ENCODE results near the gene FIG4. TPM values are rescaled to one million over a fixed set of nuclear protein-coding genes. Genes with fewer than 3 reads are reported as not detected.

FIG4 gene
- total and polyA plus RNA-seq, 3 donors from 2014 or later, result 16.8 to 25.7 (median 19.7) TPM

DNA sequence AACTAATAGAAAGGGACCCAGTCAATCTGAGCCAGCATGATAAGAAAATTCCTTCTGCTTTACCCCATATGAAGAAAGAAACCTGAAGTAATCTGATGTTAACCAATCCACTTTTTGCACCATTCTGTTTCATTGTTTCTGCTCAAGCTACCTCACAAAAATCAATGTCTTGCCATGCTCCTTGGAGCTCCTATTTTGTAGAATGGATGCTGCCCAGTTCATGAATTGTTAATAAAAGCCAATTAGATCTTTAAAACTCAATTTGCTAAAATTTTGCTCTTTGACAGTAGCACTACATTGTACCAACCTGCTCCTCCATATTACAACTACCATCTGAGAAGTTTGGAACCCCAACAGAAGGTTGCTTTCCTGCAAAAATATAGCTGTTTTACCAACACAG is 170.8 kb downstream of the FIG4 start:
- Histone ChIP-seq H3K4me3 (no peak overlapping the region), H3K36me3 (ENCODE audit: low read depth, missing control alignments) (no peaks in the 10 kb centered on the region), H3K4me1 (peaks cover 4% of the 10 kb centered on the region), H3K27ac (no peak overlapping the region), H3K27me3 (no peaks in the 10 kb centered on the region), H3K9me3 (no peaks in the 10 kb centered on the region)
- no peak for DNase-seq
- TF ChIP-seq, protein P1, sequence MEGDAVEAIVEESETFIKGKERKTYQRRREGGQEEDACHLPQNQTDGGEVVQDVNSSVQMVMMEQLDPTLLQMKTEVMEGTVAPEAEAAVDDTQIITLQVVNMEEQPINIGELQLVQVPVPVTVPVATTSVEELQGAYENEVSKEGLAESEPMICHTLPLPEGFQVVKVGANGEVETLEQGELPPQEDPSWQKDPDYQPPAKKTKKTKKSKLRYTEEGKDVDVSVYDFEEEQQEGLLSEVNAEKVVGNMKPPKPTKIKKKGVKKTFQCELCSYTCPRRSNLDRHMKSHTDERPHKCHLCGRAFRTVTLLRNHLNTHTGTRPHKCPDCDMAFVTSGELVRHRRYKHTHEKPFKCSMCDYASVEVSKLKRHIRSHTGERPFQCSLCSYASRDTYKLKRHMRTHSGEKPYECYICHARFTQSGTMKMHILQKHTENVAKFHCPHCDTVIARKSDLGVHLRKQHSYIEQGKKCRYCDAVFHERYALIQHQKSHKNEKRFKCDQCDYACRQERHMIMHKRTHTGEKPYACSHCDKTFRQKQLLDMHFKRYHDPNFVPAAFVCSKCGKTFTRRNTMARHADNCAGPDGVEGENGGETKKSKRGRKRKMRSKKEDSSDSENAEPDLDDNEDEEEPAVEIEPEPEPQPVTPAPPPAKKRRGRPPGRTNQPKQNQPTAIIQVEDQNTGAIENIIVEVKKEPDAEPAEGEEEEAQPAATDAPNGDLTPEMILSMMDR (IDR thresholded peaks at IDR 0.05), result no peak
- no peak for TF ChIP-seq POLR2A (IDR thresholded peaks at IDR 0.05)
- intact Hi-C loops (cut with DNase I; ENCODE audit: low total_unique reads), result no loop called here

DNA sequence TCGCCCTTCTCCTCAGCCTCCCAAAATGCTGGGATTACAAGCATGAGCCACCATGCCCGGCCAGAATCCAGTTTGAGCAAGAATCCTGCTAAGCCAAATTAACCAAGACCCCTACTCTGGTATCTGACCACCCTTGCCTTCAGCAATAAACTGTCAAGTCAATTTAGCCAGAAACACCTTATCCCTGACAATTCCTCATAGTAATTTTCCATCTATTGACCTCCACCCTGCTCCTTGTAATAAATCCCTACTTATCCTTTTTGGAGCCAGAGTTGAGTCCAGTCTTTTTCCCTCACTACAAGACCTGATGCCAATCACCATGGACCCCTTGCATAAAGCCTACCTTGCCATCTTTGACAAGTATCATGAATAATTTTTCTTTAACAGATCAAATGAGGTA is 173.0 kb downstream of the FIG4 start:
- Histone ChIP-seq H3K27me3 (no peaks in the 10 kb centered on the region), H3K9me3 (no peaks in the 10 kb centered on the region), H3K27ac (no peak overlapping the region), H3K4me3 (no peak overlapping the region), H3K36me3 (ENCODE audit: low read depth, missing control alignments) (no peaks in the 10 kb centered on the region), H3K4me1 (peaks cover 14% of the 10 kb centered on the region)
- no peak for DNase-seq
- intact Hi-C loops (cut with DNase I; ENCODE audit: low total_unique reads), result no loop called here
- TF ChIP-seq, protein P1 (IDR thresholded peaks at IDR 0.05), result no peak
- no peak for TF ChIP-seq POLR2A (IDR thresholded peaks at IDR 0.05)
- WGBS, 2 donors, result 93 to 94% methylated on average over 2 of the region's 2 CpGs

DNA sequence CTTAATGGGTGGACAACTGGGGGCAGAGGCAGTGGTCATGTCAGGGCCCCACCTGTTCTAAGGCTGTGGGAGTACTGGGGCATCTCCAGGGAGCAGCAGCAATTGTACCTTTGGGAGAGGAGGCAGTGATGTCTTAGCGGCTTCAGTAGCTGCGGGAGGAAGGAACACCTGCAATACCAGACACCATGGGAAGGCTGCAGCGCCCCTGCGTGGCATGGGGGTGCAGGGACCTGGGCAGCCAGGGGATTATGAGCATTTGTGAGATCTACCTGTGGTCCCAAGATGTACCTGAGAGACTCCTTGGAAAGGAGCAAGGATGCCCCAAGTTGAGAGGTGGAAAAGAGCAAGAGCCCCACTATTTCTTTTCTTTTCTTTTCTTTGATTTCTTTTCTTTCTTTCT is 174.9 kb downstream of the FIG4 start:
- Histone ChIP-seq H3K4me1 (peaks cover 26% of the 10 kb centered on the region), H3K27ac (no peak overlapping the region), H3K27me3 (no peaks in the 10 kb centered on the region), H3K9me3 (no peaks in the 10 kb centered on the region), H3K36me3 (ENCODE audit: low read depth, missing control alignments) (no peaks in the 10 kb centered on the region), H3K4me3 (no peak overlapping the region)
- no peak for TF ChIP-seq POLR2A (IDR thresholded peaks at IDR 0.05)
- TF ChIP-seq, protein P1 (IDR thresholded peaks at IDR 0.05), result no peak
- no peak for DNase-seq
- intact Hi-C loops (cut with DNase I; ENCODE audit: low total_unique reads), result no loop called here
- 59 to 67% methylated on average over 4 of the region's 4 CpGs for WGBS, 2 donors

DNA sequence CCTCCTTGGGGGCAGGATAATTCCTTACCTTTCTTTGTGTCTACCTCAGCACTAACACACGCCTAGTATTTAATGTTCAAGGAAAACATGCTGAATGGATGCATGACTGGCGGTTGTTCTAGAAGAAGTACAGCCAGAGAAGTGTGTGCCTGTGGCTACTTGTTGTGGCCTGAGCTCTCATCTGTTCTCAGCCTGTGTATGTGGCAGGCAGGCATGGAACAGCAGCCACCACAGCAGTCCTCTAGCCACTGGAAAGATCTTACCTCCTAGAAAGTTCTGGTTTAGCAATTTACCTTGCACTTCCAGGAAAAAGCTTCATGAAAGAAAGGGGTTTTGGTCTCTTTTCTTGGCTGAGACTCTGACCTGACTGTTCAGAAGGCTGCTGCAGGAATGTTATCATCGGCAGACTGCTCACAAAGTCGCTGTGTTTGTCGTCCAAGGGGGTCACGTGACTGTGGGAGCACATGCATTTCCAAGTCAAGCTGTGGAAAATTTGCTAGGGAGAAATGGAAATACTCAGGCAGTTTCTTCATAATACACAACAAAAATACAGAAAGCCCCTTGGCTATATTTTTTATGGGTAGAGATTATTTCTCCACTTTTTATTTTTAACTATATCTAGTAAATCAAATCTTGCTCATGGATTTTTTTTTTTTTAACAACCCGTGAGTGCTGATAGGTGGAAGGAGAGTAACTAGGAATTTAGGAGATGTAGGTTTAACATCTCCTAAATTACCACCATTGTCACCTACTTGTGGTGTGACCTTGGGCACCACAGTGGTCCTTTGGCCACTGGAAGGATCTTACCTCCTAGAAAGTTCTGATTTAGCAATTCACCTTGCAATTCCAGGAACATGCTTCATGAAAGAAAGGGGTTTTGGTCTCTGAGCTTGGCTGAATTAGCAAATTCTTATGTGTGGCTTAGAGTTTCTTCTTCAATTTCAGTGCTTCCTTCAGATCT is 176.2 kb downstream of the FIG4 start:
- no peak for TF ChIP-seq POLR2A (IDR thresholded peaks at IDR 0.05)
- TF ChIP-seq, protein P1 (IDR thresholded peaks at IDR 0.05), result no peak
- peak; percentile 94 for DNase-seq
- 19 to 32% methylated on average over 7 of the region's 7 CpGs for WGBS, 2 donors
- Histone ChIP-seq H3K36me3 (ENCODE audit: low read depth, missing control alignments) (no peaks in the 10 kb centered on the region), H3K27me3 (no peaks in the 10 kb centered on the region), H3K4me3 (no peak overlapping the region), H3K9me3 (no peaks in the 10 kb centered on the region), H3K27ac (peak overlapping the region; percentile 71 to 84), H3K4me1 (peaks cover 26% of the 10 kb centered on the region)
- intact Hi-C loops (cut with DNase I; ENCODE audit: low total_unique reads), result no loop called here
